ENCODE measurements around the gene ARIH2.
A peak's percentile ranks its signal among the peaks of the same experiment; 100 is the strongest.

The ARIH2 gene

DNA sequence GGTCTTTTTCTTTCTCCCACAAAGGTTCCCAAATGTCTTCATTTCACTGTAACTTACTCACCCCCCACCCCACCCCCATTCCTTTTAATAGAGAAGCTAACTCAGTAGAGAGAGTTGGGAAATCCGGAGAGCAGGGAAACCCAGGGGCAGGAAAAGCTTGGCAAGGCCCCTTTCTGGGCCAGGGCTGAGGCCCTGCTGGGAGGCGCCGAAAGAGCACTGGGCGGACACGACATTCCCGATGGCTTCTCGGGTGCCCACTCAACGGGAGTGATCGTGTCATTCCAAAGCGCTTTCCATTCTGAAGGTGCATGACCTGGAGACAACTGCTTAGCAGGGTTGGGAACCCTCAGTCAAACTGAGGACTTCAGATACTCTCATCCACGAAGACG is 101.3 kb downstream of the ARIH2 start:
- DNase-seq (ENCODE audit: low read depth in 2 of 2): no peak

GRCh38 chr3:49020330-49021212 is 101.9 kb downstream of the ARIH2 start:
- DNase-seq (ENCODE audit: low read depth in 2 of 2): no peak

GRCh38 chr3:49021213-49021812 is 102.7 kb downstream of the ARIH2 start:
- DNase-seq (ENCODE audit: low read depth in 2 of 2): peak; percentile 96 to 99

GRCh38 chr3:49021813-49022687 is 103.4 kb downstream of the ARIH2 start, which contains the start of gene NDUFAF3:
Gene NDUFAF3, plus strand, starts transcription at chr3:49022121. Its CDS starts 24 bp downstream, at chr3:49022145.
- DNase-seq (ENCODE audit: low read depth in 2 of 2): peak; percentile 82 to 89

- no peak for DNase-seq (ENCODE audit: low read depth in 2 of 2)
Observed at GRCh38 chr3:49022688-49023171, 104.1 kb downstream of the ARIH2 start.

- DNase-seq (ENCODE audit: low read depth in 2 of 2): no peak
Observed at GRCh38 chr3:49023775-49024174, 105.1 kb downstream of the ARIH2 start.

DNA sequence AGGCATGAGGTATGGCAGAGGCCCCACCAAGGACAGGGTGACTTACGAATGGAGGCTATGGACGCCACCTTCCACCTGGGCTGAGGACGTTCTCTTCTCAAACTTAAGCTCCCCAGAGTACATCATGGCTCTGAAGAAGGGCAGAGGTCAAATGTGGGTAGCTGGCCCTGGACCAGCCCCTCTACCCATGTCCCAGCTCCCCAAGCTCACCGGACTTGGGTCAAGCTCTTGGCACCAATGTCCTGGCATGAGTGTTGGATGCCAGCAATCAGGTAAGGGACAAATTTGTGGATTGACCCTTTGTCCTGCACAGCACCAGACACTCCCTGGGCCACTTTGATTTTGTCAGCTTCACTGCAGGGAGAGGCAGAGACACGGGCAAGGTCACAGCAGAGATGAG is 105.8 kb downstream of the ARIH2 start:
- no peak for DNase-seq (ENCODE audit: low read depth in 2 of 2)

- DNase-seq (ENCODE audit: low read depth in 2 of 2): no peak
Observed at GRCh38 chr3:49025005-49025792, 106.6 kb downstream of the ARIH2 start.

DNA sequence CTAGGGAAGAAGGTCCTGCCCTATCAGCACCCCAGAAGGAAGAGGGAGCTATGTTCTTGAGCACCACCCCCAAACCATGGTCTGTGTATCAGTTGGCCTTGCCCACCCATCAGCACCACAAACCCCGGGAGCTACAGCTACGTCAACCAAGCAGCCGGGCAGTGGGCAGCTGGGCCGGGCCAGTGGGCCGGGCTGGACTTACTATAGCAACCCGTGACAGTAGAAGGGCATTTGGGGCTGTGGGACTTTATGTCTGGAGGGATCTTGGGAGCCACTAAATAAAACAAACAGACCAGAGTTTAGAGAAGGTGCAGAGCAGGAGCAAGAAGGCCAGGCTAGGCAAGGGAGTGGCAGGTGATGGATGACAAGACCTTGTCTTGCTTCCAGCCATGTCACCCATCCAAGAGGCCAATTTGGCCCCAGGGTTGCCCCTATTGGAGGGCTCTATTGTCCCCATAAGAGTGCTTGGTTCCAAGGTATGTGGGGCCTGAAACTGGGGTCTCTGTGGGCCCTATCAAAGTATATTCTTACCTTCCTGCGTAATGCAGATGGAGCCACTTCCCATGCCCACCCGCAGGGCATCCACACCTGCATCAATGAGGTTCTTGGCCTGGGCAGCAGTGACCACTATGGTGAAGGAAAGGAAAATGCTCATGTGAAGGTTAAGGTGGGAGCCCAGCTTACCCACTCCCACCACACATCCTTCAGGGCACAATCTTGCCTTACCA is 107.3 kb downstream of the ARIH2 start:
- no peak for DNase-seq (ENCODE audit: low read depth in 2 of 2)

DNA sequence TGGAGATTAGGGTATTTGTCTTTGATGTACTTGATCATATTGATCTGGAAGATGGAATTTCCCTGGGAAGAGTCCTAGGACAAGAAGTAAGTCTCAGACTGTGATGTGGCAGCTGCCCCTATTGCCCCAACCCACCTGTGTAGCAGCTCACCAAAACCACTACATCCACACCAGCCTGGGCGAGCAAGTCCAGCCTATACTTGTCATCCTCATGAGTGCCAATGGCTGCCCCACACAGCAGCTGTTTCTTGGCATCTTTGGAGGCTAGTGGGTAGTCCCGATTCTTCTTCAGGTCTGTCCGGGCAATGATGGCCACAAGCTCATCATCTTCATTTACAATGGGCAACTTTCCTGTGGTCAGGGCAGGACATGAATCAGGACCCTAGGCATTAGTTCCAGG is 107.9 kb downstream of the ARIH2 start:
- DNase-seq (ENCODE audit: low read depth in 2 of 2): no peak

DNA sequence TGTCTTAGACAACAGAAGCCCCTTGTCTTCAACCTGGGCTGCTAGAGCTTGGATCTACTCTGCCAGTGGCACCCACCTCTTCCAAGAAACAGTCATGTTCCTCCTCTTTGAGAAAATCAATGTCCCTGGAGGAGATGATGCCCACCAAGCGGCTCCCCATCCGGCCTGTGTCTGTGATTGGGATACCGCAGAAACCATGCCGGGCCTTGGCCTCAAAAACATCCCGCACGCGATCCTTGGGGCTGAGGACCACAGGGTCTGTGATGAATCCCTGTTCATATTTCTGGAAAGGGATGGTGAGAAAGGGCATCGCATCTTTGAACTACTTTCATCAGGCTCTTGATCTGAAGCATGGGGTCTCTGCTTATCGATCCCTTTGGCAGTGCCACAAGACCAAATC is 109.0 kb downstream of the ARIH2 start:
- no peak for DNase-seq (ENCODE audit: low read depth in 2 of 2)

- DNase-seq (ENCODE audit: low read depth in 2 of 2): no peak
Observed at GRCh38 chr3:49028298-49028672, 109.6 kb downstream of the ARIH2 start.

DNA sequence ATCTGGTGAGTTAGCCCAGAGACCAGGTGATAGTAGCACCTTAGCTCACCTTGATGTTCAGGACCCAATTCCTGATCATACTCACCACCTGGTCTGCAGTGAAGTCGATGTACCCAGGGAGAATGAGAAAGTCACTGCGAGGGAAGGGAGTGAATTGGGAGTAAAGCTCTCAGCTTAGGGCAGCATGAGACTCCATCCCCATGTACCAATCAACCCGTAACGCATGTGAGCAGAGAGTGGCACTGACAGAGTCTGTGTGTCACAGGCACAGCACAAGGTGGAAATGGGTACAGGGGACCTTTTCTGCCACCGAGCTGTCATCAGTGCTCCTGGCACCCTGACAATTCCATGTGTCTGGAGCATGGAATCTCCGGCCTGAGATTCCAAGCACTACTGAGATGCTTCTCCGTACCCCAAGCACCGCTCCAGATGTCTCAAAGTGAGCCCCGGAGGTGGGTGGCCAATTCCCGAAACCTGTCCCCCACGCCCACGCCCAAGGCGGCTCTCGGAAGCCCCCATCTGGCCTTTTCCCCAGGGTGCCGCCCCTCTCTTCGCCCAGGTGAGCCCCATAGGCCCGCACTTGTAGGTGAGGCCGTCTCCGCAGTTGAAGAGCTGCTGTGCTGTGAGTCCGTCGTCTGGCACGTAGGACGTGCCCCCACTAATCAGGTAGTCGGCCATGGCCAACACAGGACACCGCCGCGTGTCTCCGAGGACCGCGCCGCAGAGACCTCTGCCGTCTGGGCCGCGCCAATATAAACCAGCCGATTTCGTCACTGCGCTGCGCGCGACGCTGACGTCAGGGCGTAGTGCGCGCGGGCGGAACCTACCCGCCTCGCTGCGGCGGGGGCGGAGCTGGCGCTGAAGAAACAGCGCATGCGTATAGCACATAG is 110.3 kb downstream of the ARIH2 start, which contains the start of gene IMPDH2:
IMPDH2 (minus strand) TSS at position 726 of the 890 bp plus-strand sequence; CDS start at position 678, 48 bp downstream.
- DNase-seq (ENCODE audit: low read depth in 2 of 2): peak; percentile 86

GRCh38 chr3:49029563-49029884 is 110.9 kb downstream of the ARIH2 start:
- DNase-seq (ENCODE audit: low read depth in 2 of 2): no peak

DNA sequence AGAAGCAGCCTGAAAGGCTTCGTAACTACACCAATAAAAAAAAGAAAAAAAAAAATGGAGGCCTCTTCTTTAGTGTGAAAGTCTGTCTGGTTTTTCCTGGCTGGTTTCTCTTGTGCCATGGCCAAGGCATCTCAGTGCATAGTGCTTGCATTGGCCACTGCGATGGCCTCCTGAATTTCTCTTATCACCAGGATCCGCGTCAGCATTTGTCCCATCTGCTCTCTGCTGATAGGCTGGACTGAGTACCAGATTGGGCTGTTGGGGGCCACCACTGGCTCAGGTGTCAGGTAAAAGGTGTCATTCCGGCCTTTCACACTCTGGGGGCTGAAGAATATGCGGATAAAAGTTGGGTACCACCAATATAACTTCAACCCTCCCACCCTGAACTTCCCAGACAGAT is 111.7 kb downstream of the ARIH2 start:
- no peak for DNase-seq (ENCODE audit: low read depth in 2 of 2)

- DNase-seq (ENCODE audit: low read depth in 2 of 2): no peak
Observed at GRCh38 chr3:49032646-49033304, 114.1 kb downstream of the ARIH2 start.

DNA sequence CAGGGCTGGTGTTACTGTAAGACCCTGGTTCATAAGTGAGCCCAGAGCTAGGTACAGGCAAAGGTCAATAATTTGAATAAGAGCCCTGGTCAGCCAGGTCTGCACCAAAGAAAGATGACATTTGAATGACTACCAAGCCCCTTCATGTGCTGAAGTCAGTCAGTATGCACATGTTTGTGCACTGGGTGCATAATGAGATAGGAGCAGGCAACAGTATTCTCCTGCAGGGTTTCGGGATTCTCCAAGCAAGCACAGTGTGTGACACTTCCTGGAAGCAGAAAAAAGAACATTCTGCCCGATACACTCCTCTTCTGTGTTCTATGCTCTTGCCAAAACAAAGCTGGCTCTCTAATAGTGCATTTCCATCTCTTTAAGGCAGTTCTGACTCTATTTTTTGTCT is 116.0 kb downstream of the ARIH2 start:
- no peak for DNase-seq (ENCODE audit: low read depth in 2 of 2)

DNA sequence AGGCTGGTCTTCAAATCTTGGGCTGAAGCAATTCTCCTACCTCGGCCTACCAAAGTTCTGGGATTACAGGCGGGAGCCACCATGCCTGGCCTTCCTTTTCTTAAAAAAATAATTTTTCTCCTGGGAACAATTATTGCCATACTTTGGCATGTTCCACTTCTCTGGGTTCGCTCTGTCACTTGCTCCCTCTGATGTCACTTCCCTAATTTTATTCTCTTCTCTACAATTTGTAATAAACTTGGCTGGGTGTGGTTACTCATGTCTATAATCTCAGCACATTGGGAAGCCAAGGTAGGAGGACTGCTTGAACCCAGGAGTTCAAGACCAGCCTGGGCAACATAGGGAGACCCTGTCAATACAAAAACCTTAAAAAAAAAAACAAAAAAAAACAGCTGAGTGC is 116.6 kb downstream of the ARIH2 start:
- no peak for DNase-seq (ENCODE audit: low read depth in 2 of 2)
